Measurements from ENCODE around the gene UCP3.

The UCP3 gene

GRCh38 chr11:73962101-73962705 is 46.7 kb downstream of the UCP3 start:
- no peak overlapping the region for H3K27ac ChIP-seq
- no peak for DNase-seq (ENCODE audit: low read depth, low spot score)

GRCh38 chr11:73961321-73961720 is 47.6 kb downstream of the UCP3 start:
- no peak for DNase-seq (ENCODE audit: low read depth, low spot score)
- H3K27ac ChIP-seq, result peak overlapping the region; percentile 17

DNA sequence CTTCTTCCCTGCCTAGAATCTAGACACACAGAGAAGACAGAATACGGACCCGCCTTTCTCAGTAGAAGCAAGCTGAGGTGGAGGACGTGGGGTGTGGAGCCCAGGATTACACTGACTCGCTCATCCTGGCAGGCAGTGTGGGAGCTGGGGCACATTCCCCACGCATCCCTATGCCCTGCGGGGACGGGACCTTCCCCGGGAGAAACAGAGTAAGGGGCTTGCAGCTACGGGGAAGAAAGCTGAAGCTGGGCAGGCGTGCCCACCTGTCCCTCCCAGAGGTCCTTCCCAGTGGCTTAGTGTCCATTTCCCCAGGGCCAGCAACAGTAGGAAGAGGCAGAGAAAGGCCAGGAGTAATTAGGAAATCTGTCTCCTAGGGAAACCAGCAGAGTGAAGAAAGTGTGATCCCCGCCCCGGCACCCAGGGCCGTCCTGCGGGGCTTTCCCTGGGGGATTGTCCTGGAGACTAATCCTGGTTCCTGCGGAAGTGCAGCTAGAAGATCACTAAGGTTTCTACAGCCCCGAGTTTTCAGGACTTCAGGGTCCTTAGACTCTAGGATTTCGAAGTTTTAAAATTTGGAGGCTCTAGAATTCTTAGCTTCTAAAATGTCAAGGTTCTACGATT is 50.3 kb downstream of the UCP3 start:
- no peak for DNase-seq (ENCODE audit: low read depth, low spot score)
- H3K27ac ChIP-seq, result no peak overlapping the region

DNA sequence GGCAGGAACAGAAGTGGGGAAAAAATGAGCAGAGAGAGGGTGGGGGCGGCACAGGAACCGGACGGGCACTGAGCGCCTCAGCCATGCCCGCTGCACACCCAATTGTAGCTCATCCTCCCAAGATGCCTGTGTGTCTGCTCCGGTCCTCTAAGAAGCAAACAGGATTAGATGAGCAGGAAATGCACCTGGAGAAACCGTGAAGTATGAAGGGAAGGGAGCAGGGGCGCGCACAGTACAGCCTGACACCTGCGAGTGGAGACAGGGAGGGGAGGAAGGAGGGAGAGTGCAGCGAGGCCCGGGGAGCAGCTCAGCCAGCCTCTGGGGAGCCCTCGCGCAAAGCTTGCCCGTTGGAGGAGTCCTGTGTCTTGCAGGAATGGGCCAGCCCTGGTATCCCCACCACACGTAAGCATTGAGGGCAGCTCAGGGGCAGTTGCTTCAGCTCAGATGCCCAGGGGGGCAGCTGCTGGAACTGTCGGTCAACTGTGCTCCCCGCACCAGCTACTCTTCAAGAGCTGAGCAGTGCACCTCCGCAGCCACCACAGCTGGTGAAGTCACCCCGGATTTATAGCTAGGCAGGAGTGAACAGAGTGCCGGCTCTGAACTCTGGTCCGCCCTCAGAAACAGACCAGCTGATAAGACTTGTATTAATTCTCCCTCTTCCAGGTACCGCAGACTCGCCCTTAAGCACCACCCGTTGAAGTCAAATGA is 51.1 kb downstream of the UCP3 start:
- no peak for DNase-seq (ENCODE audit: low read depth, low spot score)
- H3K27ac ChIP-seq, result no peak overlapping the region

GRCh38 chr11:73956876-73957653 is 51.8 kb downstream of the UCP3 start:
- H3K27ac ChIP-seq, result no peak overlapping the region
- DNase-seq (ENCODE audit: low read depth, low spot score), result no peak

- peak overlapping the region; percentile 79 for H3K27ac ChIP-seq
- DNase-seq (ENCODE audit: low read depth, low spot score), result no peak
Measured at GRCh38 chr11:73951797-73952196, 57.1 kb downstream of the UCP3 start.

DNA sequence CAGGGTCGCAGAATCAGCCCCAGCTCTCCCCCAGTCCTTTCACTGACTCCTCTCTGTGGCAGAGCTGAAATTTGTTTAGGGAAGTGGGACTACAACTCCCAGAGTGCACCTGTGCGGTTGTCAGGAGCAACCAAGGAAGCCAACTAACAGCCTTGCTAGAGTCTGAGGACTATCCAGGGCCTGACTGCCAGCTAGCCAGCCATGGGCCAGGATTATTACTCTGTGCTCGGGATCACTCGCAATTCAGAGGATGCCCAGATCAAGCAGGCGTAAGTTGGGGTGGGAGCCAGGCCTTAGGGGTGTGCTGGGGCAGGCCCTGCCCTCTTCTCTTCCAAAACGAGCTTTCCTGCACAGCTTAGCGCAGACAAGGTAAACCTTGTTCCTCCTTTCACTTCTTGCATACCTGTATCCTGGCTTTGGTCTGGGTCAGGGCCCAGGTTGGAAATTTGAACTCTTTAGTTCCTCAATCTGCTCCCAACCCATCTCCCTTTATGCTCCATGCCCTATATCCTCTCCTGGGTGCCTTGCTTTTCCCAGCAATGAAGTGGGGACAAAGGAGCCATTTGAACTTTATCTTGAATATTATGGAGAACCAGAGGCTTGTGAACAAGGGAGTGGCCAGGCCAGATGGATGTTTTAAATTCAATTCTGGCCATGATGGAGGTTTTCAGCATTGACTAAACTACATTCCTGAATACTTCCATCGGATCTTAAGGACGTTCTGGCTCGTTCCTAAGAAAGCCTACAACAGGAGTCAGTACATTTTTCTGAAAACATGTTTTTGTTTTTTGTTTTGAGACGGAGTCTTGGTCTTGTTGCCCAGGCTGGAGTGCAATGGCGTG is 57.8 kb downstream of the UCP3 start, which contains the start of gene DNAJB13:
Gene DNAJB13, plus strand, starts transcription at position 158 of the 842 bp plus-strand sequence. Its CDS starts 44 bp downstream, at position 202.
- DNase-seq (ENCODE audit: low read depth, low spot score), result peak; percentile 27
- H3K27ac ChIP-seq, result no peak within 1 kb of the TSS
